ENCODE measurements around the gene PRMT7. TPM values are rescaled to one million over a fixed set of nuclear protein-coding genes. Genes with fewer than 3 reads are reported as not detected.

Gene PRMT7
- total RNA-seq, 1 experiment from 2014 or later, result 156 TPM

- H3K36me3 ChIP-seq (ENCODE audit: control insufficient read depth, insufficient read depth, low read length), result peaks cover 8% of the 10 kb centered on the region
- TF ChIP-seq CTCF (IDR thresholded peaks at IDR 0.05; ENCODE audit: insufficient read depth in 1 of 2, low read depth in 1 of 2, low read length in 1 of 2, severe bottlenecking in 1 of 2, unreplicated experiment in 1 of 2), result no peak
- no TSS peak for BruUV-seq (replicated peaks)
- intact Hi-C loops (cut with micrococcal nuclease; ENCODE audit: unreplicated experiment), result no loop called here
- no peaks in the 10 kb centered on the region for H3K4me1 ChIP-seq
- Mint-ChIP-seq H3K27ac (ENCODE audit: unreplicated experiment) (no peak overlapping the region), H3K4me3 (ENCODE audit: unreplicated experiment) (no peak overlapping the region), H3K4me1 (ENCODE audit: low read depth, unreplicated experiment) (no peaks in the 10 kb centered on the region), H3K27me3 (ENCODE audit: insufficient read depth, unreplicated experiment) (no peaks in the 10 kb centered on the region), H3K9me3 (ENCODE audit: unreplicated experiment) (no peaks in the 10 kb centered on the region), H3K36me3 (ENCODE audit: insufficient read depth, unreplicated experiment) (peaks cover 96% of the 10 kb centered on the region)
- no peak overlapping the region for H3K4me3 ChIP-seq (ENCODE audit: low read depth, low read length)
- no peaks in the 10 kb centered on the region for H3K9me3 ChIP-seq
- no peaks in the 10 kb centered on the region for H3K27me3 ChIP-seq (replicated peaks; ENCODE audit: control insufficient read depth, insufficient read depth, low read length)
- POLR2A ChIA-PET, result interaction anchor here (0.5 kb wide), 1 partner anchor 616 kb away, joined by 6 read pairs; no protein-coding TSS in a partner anchor
- DNase-seq, result no peak
- CTCF ChIA-PET, result no interaction called here
These were observed 33.4 kb downstream of the PRMT7 start for GRCh38 chr16:68344252-68344651.

- no peak overlapping the region for H3K4me3 Mint-ChIP-seq (ENCODE audit: unreplicated experiment)
- H3K27ac Mint-ChIP-seq (ENCODE audit: unreplicated experiment), result no peak overlapping the region
- CTCF ChIA-PET, result no interaction called here
- Histone ChIP-seq H3K27me3 (replicated peaks; ENCODE audit: control insufficient read depth, insufficient read depth, low read length) (no peaks in the 10 kb centered on the region), H3K9me3 (no peaks in the 10 kb centered on the region), H3K36me3 (ENCODE audit: control insufficient read depth, insufficient read depth, low read length) (peaks cover 6% of the 10 kb centered on the region), H3K4me1 (no peaks in the 10 kb centered on the region), H3K4me3 (ENCODE audit: low read depth, low read length) (no peak overlapping the region)
- BruUV-seq (replicated peaks), result no TSS peak
- H3K4me1 Mint-ChIP-seq (ENCODE audit: low read depth, unreplicated experiment), result no peaks in the 10 kb centered on the region
- POLR2A ChIA-PET, result no interaction called here
- H3K36me3 Mint-ChIP-seq (ENCODE audit: insufficient read depth, unreplicated experiment), result peaks cover 96% of the 10 kb centered on the region
- H3K27me3 Mint-ChIP-seq (ENCODE audit: insufficient read depth, unreplicated experiment), result no peaks in the 10 kb centered on the region
- intact Hi-C loops (cut with micrococcal nuclease; ENCODE audit: unreplicated experiment), result no loop called here
- no peak for DNase-seq
- TF ChIP-seq CTCF (IDR thresholded peaks at IDR 0.05; ENCODE audit: insufficient read depth in 1 of 2, low read depth in 1 of 2, low read length in 1 of 2, severe bottlenecking in 1 of 2, unreplicated experiment in 1 of 2), result no peak
- no peaks in the 10 kb centered on the region for H3K9me3 Mint-ChIP-seq (ENCODE audit: unreplicated experiment)
These were observed 34.6 kb downstream of the PRMT7 start for GRCh38 chr16:68345351-68345810.

GRCh38 chr16:68345958-68346635 is 35.3 kb downstream of the PRMT7 start:
- intact Hi-C loops (cut with micrococcal nuclease; ENCODE audit: unreplicated experiment), result no loop called here
- no peak for DNase-seq
- Mint-ChIP-seq H3K36me3 (ENCODE audit: insufficient read depth, unreplicated experiment) (peaks cover 95% of the 10 kb centered on the region), H3K27ac (ENCODE audit: unreplicated experiment) (peak overlapping the region; percentile 38), H3K4me1 (ENCODE audit: low read depth, unreplicated experiment) (no peaks in the 10 kb centered on the region), H3K27me3 (ENCODE audit: insufficient read depth, unreplicated experiment) (no peaks in the 10 kb centered on the region), H3K9me3 (ENCODE audit: unreplicated experiment) (no peaks in the 10 kb centered on the region), H3K4me3 (ENCODE audit: unreplicated experiment) (no peak overlapping the region)
- CTCF ChIA-PET, result no interaction called here
- POLR2A ChIA-PET, result no interaction called here
- no peaks in the 10 kb centered on the region for H3K9me3 ChIP-seq
- H3K36me3 ChIP-seq (ENCODE audit: control insufficient read depth, insufficient read depth, low read length), result peaks cover 6% of the 10 kb centered on the region; the same call in 1 of the 2 replicates
- no peak overlapping the region for H3K4me3 ChIP-seq (ENCODE audit: low read depth, low read length)
- H3K27me3 ChIP-seq (replicated peaks; ENCODE audit: control insufficient read depth, insufficient read depth, low read length), result no peaks in the 10 kb centered on the region
- TF ChIP-seq CTCF (IDR thresholded peaks at IDR 0.05; ENCODE audit: insufficient read depth in 1 of 2, low read depth in 1 of 2, low read length in 1 of 2, severe bottlenecking in 1 of 2, unreplicated experiment in 1 of 2), result no peak
- no peaks in the 10 kb centered on the region for H3K4me1 ChIP-seq
- BruUV-seq (replicated peaks), result no TSS peak

Data from Caco-2 (cell line).